Measurements from ENCODE around the gene DBX2.
"Not testable (repeated sequence)": the region's sequence is repeated elsewhere in the genome, so short reads cannot be mapped to it uniquely, and the experiment has no call there.

DBX2 gene

DNA sequence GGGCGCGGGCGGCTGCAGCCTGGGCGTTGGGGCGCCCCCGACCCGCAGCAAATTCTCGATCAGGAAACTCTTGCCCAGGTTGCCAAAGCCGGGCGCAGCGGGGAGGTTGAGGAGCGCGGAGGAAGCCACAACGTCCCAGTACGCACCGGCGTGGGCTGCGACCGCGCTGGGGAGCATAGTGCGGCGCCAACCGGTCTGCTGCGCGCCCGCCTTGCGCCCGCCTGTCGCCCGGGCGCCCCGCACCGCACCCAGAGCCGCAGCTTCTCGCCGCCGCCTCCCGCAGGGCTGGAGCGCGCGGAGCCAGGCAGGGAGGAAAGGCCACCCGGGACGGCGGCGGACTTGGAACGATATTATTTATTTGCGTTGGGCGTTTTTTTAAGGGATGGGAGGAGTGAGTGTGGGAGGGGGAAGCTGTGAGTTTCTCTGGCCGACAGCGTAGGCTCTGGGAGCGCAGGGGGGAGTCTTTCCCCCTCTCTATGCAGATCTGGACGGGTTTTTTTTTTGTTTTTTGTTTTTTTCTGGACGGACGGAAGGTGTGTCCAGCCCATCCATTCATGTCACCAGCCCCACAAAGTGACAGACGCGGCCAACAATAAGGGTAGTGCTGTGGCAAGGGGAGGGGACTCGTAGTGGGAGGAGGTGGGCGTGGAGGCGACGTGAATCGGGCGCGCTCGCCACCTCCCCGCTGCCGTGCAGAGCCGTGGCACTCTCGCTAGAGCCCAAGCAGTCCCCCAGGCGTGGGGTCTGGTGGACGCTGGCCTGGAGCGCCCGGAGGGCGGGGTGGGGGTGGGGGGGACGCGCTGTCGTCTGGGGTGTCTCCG, at the start of gene DBX2:
Gene DBX2 (minus strand): TSS at position 349 of the 821 bp plus-strand sequence. CDS start 172 bp downstream, at position 177.
- no peak for DNase-seq (ENCODE audit: low spot score)

DNA sequence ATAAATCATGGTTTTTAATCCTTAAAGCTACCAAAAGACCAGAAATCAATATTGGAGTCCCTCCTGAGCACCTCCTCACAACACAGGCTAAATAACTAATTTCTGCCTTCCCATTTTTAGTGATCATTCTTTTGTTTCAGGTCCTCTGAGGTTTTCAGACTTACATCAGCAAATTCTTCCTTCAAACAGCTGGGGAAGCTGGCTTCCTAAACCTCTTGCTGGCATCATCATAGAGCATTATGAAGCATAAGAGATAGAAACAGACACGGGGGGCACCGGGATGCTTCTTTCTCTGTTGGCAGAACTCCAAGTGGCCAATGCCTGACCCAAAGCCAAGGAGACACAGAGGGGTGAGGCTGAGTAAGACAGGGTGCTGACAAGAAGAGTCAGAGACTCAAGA, 47.9 kb upstream of the DBX2 start:
- DNase-seq (ENCODE audit: low spot score) = no peak

DNA sequence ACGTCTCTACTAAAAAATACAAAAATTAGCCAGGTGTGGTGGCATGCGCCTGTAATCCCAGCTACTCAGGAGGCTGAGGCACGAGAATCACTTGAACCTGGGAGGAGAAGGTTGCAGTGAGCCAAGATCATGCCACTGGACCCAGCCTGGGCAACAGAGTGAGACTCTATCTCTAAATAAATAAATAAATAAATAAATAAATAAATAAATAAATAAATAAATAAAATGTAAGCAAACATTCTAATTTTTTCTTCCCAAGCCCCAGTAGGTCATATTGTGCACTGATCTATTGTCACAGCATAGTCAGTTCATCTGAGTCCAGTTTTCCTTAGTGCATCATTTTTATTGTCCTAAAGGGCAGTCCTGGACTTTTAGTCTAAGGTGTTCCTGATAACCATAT, 44.5 kb upstream of the DBX2 start:
- DNase-seq (ENCODE audit: low spot score) = not testable (repeated sequence)

DNA sequence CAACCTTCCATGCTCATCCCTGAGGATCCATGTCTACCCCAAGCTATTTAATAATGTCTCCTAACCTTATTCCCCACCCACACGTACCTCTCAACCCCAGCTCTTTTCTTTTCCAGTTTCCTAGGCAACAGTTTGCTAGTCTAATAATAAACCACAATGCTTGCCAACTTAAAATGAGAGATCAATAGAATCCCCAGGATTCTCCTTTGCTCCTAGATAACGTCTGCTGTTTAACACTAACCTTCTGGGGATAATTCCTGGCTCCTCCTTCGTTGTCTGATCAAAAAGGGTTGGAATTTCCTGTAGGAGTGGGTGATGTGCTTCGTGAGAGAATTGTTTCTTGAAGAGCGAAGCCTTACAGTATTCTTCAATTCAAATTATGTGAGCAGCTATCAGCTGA, 42.2 kb upstream of the DBX2 start:
- DNase-seq (ENCODE audit: low spot score) = no peak

DNA sequence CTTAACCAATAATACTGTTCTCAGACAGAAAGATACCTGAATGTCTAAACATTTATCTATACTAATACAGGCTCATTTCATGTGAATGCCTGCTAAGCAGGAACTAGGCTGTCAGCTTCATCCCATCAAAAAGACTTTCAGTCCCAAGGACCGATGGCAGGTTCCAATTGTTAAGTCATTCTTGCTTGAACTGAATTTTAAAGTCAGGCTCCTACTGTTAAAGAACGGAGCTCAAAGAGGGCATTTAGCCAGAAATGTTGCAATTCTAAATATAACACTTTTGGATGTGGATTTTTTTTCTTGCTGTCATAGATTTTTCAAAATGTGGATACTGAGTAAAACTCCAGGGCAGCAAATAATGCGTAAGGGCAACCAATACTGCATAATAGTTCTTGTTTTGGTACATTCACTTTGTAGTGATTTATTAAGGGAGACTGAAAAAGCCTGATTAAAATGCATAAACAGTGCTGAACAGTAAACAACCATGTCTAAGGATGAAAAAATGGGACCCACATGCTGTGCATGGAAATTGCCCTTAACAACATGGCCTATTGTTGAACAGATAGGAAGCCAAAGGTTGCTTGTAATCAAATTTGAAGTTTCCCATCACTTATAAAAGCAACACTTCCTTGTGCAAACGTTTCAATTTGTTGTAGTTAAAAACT, 38.6 kb upstream of the DBX2 start:
- no peak for DNase-seq (ENCODE audit: low spot score)

DNA sequence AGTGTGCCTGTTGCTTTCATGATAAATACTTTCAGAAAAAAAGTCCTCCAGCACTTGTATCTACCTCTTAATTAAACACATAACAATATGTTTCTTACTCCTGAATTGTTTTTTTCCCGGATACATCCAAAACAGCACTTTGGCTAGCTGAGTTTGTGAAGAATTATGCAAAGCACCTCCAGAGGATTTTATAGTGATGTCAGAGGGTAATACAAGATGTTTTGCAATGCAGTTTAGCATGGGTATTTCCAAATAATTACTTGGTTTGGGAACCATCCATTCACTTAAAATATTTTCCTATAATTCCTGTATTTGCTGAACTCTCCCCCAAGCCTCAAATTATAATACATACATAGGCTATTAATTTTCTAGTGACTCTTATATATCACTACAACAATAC, 37.7 kb upstream of the DBX2 start:
- DNase-seq (ENCODE audit: low spot score) = no peak

DNA sequence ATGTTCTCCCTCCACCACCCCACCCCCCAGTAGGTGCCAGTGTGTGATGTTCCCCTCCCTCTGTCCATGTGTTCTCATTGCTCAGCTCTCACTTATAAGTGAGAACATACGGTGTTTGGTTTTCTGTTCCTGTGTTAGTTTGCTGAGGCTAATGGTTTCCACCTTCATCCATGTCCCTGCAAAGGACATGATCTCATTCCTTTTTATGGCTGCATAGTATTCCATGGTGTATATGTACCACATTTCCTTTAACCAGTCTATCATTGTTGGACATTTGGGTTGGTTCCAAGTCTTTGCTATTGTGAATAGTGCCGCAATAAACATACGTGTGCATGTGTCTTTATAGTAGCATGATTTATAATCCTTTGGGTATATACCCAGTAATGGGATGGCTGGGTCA, 33.3 kb upstream of the DBX2 start:
- DNase-seq (ENCODE audit: low spot score) = not testable (repeated sequence)

DNA sequence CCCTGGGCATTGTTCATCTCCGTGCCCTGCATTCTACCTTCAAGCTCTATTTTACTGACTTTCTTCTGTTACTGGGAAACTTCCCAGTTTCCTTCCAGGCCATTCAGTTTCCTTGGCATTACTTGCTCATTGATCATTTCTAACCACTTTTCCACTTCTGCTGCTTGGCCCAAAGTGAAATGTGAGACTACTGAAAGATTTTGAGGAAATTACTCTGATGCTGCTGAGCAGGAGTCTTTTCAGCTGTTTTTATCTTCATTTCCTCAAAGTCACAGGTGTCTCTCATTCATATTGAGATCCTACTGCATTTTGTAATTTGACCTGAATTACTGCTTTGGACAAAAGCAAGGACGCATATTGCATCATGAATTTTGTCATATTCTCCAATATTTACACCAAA, 26.4 kb upstream of the DBX2 start:
- no peak for DNase-seq (ENCODE audit: low spot score)

DNA sequence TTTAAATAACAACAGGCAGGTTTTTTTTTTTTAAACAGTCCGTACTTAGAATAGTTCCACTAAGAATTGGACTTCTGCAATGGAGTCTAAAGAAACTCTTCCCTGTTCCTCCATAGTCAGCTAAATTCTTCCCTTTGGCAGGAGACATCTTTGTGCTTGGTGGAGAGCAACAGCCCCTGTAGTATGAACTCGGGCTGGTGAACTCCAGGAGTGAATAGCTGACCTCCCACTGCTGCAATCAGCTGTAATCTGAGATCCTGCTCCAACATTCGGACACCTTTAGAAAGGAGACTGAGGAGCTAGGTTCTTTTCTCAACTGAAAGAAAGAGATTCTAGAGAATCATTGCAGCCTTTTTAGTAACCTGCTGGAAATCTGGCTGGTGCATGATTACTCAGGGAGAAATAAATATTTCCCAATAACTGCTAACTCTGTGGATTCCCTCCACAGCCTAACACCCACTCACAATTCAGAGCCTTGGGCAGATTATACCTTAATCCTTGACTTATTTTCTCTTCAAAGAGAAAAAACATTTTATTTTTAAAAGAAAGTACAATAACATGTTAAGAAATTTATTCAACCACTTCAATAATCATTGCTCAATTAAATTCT, 25.6 kb upstream of the DBX2 start:
- DNase-seq (ENCODE audit: low spot score) = no peak

DNA sequence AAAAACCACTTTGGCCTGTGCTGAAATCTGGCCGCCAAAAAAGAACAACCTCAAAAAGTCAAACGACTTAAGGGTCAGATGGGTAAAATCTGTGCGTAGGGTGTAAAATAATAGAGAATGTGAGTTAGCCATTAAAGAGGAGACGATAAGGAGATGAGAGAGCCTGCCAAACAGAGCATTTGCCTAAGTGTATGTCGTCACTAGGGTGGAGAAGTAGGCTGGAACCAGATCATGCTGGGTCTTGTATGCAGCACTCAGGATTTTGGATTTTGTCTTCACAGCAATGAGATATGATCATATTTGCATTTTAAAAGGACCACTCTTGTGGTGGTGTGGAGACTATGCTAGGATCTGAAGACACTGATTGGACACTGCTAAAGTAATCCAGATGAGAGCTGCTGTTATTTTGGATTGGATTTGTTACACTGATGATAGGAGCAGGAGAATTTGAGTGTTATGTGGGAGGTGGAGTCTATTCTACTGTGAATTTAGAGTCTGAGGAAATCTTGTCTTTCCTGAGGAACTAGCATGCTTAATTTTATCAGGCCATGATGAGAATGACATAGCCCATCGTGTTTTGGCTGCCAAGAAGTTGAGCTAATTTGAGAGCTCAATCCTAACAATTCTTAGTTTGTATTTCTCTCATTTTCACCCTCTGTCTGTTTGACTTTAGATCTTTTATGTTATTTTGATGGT, 24.8 kb upstream of the DBX2 start:
- no peak for DNase-seq (ENCODE audit: low spot score)

DNA sequence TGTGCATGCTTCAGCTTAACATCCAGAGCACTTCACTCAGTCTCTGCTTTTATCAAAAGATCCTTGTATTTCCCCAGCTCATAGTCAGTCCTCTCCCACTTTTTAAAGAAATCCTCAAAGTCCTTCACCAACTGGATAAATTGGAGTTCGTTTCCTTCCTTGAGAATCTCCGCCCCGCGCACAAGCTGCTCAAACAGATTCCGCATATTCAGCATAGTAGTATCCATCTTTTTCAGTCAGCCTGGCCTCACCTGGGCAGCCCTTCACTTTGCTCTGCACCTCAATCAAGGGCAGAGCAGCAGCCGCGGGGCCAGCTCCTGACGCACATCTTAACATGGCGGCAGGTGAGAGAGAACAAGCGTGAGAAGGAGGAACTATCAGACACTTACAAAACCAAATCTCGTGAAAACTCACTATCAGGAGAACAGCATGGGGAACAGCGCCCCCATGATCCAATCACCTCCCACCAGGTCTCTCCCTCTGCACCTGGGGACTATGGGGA, 14.3 kb upstream of the DBX2 start:
- DNase-seq (ENCODE audit: low spot score) = no peak

DNA sequence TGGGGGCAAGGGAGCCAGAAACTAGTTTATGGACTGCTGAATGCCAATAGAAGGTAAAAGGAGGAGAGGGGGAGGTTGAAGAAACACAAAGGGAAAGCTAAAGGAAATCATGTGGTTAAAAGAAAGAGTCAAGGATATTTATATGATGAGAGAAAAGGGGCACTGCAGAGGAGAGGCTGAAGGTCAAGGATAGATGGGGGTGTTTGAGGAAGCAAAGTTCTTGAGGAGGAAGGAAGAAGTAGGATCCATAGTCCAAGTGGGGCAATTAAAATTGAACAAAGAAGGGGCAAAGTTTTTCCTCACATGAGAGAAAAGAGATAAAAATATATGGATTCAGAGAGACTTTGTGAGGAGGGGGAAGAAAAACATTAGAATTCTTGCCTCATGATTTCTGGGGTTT, 10.1 kb upstream of the DBX2 start:
- DNase-seq (ENCODE audit: low spot score) = no peak

DNA sequence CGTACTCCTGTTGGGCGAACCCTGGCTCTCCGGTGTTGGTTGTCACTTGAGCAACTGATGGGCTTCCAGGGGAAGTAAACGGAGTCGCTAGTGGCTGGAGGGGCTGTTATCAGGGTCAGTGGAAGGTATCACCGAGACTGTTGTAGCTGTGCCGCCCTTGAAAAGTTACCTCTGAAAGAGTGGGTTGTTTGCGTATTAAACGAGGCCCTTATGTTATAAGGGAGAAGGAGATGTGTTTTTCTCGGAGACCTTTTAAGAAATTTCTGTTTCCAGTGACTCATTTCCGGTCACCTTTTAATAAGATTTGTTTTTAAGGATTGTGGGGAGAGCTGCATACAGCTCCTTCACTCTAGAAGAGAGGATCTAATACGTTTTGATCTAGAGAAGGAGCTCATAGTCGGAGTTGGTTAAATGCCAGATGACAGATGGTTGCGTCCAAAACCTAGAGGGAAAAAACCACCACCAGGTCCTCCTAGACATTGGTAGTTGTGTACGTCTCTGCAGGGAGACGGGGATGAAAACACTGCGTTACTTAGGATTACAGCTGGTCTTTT, 750 bp upstream of the DBX2 start:
- DNase-seq (ENCODE audit: low spot score) = no peak

DNA sequence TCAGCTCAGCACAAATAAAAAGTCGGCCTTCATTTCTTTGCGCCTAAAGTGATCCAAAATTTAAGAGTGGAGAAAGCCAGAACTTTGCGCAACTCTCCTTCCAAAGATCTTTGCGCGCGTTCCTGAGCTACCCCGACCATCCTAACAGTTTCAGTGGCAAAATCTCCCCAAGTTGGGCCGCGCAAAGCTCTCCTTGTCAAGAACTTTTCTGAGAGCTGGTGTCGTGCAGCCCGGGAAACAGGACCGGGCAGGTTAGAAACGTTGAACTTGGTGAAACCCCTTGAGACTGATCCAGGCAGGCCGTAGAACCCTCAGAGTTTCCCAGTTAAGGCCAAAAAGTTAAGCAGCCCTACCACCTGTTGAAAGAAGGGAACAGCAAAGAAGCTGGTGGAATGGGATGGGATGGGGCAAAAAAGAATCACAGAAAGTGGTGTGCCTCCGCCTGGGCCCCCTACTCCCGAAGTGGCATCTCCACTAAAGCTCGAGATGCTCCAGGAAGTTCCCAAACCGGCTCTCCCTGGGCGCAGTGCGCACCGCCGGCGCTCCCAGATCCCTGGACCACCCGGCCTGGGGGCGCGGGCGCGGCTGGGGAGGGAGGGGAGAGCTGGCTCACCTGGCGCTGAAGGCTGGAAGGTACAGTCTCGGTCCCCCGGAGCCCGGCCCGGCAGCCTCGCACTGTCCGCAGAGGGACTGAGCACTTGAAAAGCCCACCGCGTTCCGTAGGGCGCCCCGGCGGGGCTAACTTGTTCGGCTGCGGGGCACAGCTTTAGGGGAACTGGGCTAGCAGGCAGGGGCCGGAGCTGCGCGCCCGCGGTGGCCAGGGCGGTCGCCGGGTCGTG, 768 bp downstream of the DBX2 start:
- DNase-seq (ENCODE audit: low spot score) = no peak

DNA sequence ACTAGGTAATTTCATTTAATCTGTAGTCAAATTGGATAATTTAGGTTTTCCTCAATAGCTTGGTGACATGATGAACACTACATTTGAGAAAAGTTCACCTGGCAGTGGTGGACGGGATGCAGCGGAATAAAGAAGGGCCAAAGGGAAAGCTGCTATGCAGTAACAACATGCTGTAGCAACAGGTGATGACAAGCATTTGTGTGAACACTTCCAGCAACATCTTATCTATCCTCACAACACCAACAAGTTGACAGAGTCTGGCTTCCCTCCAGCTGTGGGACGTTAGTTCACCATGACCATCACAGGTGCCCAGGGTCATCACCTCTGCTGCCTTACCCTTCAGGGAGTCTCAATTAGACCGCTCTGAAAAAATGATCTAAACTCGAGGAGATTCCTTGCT, 8.3 kb downstream of the DBX2 start:
- DNase-seq (ENCODE audit: low spot score) = no peak

DNA sequence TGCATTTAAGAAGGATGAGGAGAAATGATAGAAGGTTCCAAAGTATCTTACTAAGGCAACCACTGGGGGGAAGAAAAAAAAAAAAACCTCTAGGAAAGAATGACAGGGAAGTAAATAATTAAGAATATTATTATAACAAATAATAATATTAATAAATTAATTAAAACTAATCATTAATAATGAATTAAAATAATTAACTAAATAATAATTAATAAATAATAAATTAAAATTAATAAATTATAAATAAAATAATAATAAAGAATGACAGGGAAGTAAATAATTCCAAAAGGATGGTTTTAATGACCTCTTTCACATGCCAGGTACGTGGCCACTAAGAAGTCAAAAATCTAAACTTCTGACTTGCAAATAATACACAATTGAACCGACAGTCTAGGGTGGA, 9.9 kb downstream of the DBX2 start:
- no peak for DNase-seq (ENCODE audit: low spot score)

DNA sequence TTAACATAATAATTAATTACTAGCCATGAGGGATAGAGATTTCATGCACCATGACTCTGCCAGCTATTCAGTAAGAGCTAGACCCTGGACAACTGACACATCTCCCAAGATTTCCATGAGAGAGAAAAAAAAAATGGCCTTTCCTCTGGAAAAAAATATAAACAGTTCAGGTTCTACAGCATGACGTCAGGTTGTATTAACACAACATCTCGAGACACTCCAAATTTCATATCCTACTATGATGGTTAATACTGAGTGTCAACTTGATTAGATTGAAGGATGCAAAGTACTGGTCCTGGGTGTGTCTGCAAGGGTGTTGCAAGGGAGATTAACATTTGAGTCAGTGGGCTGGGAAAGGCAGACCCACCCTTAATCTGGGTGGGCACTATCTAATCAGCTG, 11.1 kb downstream of the DBX2 start:
- no peak for DNase-seq (ENCODE audit: low spot score)

DNA sequence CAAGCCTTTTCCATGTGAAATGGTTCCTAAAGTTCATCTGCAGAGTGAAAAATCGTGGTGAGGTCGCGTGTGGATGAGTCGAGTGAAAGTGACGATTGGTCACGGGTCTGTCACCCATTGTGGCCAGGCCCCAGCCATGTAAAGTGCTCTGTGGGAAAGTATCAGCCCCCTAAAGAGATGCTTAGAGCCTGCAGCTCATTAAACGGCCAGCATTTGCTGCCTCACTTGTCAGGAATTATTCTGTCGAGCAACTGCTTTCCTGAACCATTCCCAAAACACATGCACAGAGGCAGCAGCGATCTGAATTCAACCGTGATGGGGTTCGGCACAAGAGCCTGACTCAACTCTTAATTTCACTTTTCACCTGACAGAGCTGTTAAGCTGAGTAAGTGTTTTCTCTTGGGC, 16.0 kb downstream of the DBX2 start:
- DNase-seq (ENCODE audit: low spot score) = no peak

DNA sequence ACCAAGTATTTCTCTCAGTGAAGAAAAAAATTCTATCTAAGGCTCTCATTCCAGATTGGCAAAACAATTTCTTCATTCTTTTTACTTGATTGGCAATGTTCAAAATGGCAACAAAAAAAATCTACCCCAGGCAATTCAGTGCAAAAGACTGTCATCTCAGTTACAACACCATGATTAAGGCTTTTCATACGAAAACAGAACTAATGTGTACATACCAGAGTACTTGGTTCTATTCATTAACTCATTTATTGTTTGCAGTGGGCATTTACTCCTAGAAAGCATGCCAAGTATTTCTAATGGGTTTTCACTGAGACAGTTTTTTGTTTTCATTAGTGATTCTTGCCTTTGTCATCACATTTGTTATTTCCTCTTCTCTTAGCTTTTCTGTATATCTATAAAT, 33.0 kb downstream of the DBX2 start:
- no peak for DNase-seq (ENCODE audit: low spot score)

DNA sequence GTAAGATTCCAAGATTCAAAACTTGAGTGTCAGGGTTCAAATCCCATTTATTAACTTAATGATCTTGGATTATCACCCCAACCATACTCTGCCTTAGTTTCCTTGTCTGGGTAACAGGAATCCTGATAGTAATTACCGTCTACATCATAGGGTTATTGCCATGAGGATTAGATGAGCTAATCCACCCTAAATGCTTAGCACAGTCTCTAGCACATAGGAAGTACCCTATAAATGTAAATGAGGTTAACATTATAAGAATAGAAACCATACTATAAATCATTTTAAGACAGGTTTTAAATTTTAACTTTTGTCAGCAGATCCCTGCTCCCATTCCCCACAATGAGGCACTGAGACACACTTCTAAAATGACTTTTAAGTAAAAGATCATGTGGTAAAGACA, 36.5 kb downstream of the DBX2 start:
- DNase-seq (ENCODE audit: low spot score) = no peak

DNA sequence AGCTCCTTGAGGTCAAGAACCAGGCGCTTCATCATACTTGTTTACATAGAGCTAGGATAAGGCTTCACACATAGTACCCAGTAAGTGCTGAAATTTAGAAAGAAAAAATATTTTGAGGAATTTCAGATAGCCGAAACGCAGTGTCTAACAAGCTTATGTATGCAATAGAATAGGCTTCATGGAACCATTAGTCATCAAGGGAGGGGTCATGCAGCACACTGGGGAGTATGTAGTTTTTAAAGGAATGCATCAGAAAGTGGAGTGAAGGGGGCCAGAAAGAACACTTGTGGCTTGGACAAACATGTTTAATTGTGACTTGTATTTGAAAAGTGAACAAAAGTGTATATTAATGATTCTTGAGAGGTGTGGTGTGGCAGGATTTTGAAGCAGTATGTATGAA, 38.1 kb downstream of the DBX2 start:
- no peak for DNase-seq (ENCODE audit: low spot score)
